ENCODE data around the gene PRMT2.

Gene PRMT2

DNA sequence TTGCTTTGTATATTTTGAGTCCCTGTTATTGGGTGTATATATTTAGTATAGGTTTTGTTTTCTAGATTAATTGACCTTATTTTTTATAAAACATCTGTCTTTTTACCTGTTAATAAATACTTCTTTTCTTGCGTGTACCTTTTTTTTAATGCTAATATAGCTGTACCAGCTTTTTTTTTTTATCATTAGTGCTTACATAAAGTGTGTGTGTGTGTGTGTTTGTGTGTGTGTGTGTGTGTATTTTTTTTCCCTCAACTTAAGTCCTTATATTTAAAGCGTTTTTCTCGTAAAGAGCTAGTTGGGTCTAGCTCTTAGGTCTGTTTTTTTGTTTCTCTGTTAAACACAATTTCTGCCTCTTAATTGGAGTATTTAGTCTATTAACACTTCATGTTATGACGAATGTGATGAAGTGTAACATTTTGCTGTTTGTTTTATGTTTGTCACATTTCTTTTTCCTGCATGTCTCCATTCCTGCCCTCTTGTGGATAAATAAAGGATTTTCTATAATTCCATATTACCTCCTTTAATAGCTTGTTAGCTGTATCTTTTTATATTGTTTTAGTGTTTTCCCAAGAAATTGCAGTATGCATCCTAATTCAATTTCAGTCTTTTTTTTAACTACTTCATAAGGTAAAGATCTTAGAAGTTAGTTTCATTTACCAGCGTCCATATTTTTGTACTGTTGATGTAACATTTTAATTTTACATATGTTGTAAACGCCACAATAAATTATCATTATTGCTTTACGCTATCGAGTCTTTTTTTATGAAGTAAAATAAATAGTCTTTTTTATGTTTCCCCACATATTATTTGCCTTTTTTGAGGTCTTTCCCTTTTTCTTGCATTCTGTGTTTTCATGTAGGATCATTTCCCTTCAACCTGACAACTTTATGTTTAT is 4.3 kb downstream of the PRMT2 start:
- Histone ChIP-seq H3K27ac (ENCODE audit: insufficient read depth, low read depth, low read length, poor library complexity, severe bottlenecking) (no peak overlapping the region), H3K9me3 (ENCODE audit: control insufficient read depth, low read length) (no peaks in the 10 kb centered on the region), H3K27me3 (ENCODE audit: control insufficient read depth, insufficient read depth, low read length, poor library complexity, severe bottlenecking) (no peaks in the 10 kb centered on the region), H3K4me1 (ENCODE audit: control insufficient read depth, insufficient read depth, low read length) (no peaks in the 10 kb centered on the region), H3K4me3 (ENCODE audit: insufficient read depth, low read depth, low read length) (no peak overlapping the region), H3K36me3 (ENCODE audit: control insufficient read depth, insufficient read depth, low read length) (peaks cover 19% of the 10 kb centered on the region)
- WGBS, 2 experiments = 100% methylated on average over 4 of the region's 8 CpGs; no CpG with 5 or more reads in 1 of the 2 experiments

DNA sequence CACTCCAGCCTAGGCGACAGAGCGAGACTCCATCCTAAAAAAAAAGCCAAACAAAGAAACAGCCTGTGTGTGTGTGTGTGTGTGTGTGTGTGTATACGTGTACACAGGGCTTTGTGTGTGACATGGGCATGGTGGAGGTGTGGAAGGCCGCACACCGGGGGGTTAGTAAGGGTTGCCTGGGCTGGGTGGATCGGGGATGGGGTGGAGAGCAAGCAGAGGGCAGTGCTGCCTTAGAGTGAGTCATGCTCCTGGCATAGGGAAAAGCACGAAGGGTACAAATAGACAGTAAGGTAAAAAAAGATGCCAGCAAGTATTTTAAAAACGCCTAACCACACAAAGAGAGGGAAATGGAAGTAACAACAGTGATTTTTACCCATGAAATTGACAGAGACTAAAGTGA is 6.2 kb downstream of the PRMT2 start:
- no peaks in the 10 kb centered on the region for H3K9me3 ChIP-seq (ENCODE audit: control insufficient read depth, low read length)
- 93 to 95% methylated on average over 8 of the region's 8 CpGs for WGBS, 2 experiments
- no peak overlapping the region for H3K4me3 ChIP-seq (ENCODE audit: insufficient read depth, low read depth, low read length)
- peaks cover 34% of the 10 kb centered on the region for H3K36me3 ChIP-seq (ENCODE audit: control insufficient read depth, insufficient read depth, low read length)
- H3K4me1 ChIP-seq (ENCODE audit: control insufficient read depth, insufficient read depth, low read length) = no peaks in the 10 kb centered on the region
- no peak overlapping the region for H3K27ac ChIP-seq (ENCODE audit: insufficient read depth, low read depth, low read length, poor library complexity, severe bottlenecking)
- no peaks in the 10 kb centered on the region for H3K27me3 ChIP-seq (ENCODE audit: control insufficient read depth, insufficient read depth, low read length, poor library complexity, severe bottlenecking)

DNA sequence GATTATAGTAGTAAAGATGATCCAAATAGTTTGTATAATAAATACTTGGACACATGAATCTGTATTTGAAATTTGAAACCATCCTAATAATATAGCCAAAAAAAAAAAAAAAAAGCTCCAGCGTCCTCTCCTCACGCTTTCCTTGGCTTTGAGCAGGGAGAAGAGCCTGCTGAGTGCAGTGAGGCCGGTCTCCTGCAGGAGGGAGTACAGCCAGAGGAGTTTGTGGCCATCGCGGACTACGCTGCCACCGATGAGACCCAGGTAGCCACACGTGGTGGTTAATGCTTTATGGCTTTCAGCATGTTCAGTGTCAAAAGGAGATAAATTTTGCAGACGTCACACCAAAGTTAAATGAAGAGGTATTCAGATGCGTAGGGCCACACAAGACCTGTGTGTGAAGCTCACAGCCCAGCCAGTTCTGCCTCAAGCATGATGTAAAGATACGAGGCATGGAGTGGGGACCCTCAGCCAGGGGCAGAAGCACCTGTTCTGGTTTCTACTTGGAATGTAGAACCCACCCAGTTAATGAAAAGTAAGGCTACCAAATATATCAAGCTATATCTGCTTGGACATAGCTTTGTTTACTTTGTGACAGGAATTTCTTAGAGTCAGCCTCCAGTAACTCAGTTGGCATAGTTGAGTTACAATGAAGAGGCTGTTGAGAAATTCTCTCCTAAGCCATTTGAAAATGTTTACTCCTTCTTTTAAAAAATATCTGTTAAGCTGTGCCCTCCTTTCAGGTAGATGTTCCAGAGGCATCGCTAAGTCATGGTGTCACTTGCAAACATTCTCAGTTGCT is 8.1 kb downstream of the PRMT2 start:
- no peak overlapping the region for H3K27ac ChIP-seq (ENCODE audit: insufficient read depth, low read depth, low read length, poor library complexity, severe bottlenecking)
- H3K27me3 ChIP-seq (ENCODE audit: control insufficient read depth, insufficient read depth, low read length, poor library complexity, severe bottlenecking) = no peaks in the 10 kb centered on the region
- peaks cover 45% of the 10 kb centered on the region for H3K36me3 ChIP-seq (ENCODE audit: control insufficient read depth, insufficient read depth, low read length)
- 79 to 80% methylated on average over 12 of the region's 12 CpGs for whole genome bisulfite sequencing, 2 experiments
- H3K9me3 ChIP-seq (ENCODE audit: control insufficient read depth, low read length) = no peaks in the 10 kb centered on the region
- no peaks in the 10 kb centered on the region for H3K4me1 ChIP-seq (ENCODE audit: control insufficient read depth, insufficient read depth, low read length)
- no peak overlapping the region for H3K4me3 ChIP-seq (ENCODE audit: insufficient read depth, low read depth, low read length)

DNA sequence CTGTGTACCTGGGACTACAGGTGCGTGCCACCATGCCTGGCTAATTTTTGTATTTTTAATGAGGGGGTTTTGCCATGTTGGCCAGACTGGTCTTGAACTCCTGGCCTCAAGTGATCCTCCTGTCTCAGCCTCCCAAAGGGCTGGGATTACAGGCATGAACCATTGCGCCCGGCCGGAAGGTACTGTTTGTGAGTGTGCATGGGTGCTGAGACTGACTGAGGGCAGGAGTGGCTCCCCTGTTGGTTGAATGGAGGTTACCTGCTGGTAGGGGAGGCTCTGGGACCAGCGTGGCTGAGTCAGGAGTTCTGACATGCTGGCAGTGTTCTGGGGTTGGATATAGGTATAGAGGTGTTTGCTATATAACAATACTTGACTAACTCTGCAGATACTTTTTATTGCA is 10.4 kb downstream of the PRMT2 start:
- Histone ChIP-seq H3K4me1 (ENCODE audit: control insufficient read depth, insufficient read depth, low read length) (no peaks in the 10 kb centered on the region), H3K9me3 (ENCODE audit: control insufficient read depth, low read length) (no peaks in the 10 kb centered on the region), H3K4me3 (ENCODE audit: insufficient read depth, low read depth, low read length) (no peak overlapping the region), H3K27me3 (ENCODE audit: control insufficient read depth, insufficient read depth, low read length, poor library complexity, severe bottlenecking) (no peaks in the 10 kb centered on the region), H3K36me3 (ENCODE audit: control insufficient read depth, insufficient read depth, low read length) (peaks cover 62% of the 10 kb centered on the region), H3K27ac (ENCODE audit: insufficient read depth, low read depth, low read length, poor library complexity, severe bottlenecking) (no peak overlapping the region)
- 92 to 94% methylated on average over 5 of the region's 5 CpGs for WGBS, 2 experiments

DNA sequence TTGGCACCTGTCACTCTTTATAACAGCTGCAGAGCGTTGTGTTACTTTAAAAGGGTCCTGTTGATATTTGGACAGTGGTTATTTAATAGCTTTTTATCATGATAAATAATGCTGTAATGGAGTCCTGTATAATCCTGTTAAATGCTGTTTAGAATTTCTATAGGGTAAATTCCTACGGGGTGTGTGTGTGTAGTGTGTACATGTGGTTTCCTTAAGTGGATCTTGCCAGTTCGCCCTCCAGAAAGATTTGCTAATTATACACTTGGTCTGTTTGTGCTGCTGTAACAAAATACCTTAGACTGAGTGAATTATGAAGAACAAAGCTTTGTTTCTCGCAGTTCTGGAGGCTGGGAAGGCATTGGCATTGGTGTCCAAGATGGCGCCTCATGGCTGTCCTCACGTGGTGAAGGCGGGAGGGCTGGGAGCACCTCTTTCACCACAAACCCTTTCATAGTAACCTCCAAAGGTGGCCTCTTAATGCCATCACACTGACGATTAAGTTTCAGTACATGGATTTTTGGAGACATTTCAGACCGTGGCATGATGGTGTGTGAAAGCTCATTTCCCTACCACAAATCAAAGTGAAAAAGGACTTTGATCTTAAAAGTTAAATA is 11.2 kb downstream of the PRMT2 start:
- Histone ChIP-seq H3K27ac (ENCODE audit: insufficient read depth, low read depth, low read length, poor library complexity, severe bottlenecking) (no peak overlapping the region), H3K4me3 (ENCODE audit: insufficient read depth, low read depth, low read length) (no peak overlapping the region), H3K36me3 (ENCODE audit: control insufficient read depth, insufficient read depth, low read length) (peaks cover 62% of the 10 kb centered on the region), H3K27me3 (ENCODE audit: control insufficient read depth, insufficient read depth, low read length, poor library complexity, severe bottlenecking) (no peaks in the 10 kb centered on the region), H3K9me3 (ENCODE audit: control insufficient read depth, low read length) (no peaks in the 10 kb centered on the region), H3K4me1 (ENCODE audit: control insufficient read depth, insufficient read depth, low read length) (no peaks in the 10 kb centered on the region)
- 94 to 96% methylated on average over 9 of the region's 9 CpGs for WGBS, 2 experiments

DNA sequence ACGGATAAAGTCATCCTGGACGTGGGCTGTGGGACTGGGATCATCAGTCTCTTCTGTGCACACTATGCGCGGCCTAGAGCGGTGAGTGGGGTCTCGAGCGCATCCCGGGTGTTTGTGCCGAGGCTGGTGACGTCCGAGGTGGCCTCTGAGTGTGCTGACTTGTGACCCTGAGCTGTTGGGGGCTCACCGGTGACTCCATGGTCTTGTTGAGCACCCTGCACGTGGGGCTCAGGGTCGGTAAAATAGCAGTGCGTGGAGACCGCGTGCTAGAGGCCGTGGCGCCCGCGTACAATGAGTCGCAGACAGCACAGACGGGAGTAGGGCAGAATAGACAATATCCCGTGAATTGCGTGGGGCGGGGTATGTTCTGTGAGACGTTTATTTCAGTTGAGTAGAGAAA is 13.1 kb downstream of the PRMT2 start:
- Histone ChIP-seq H3K27ac (ENCODE audit: insufficient read depth, low read depth, low read length, poor library complexity, severe bottlenecking) (no peak overlapping the region), H3K4me1 (ENCODE audit: control insufficient read depth, insufficient read depth, low read length) (no peaks in the 10 kb centered on the region), H3K4me3 (ENCODE audit: insufficient read depth, low read depth, low read length) (no peak overlapping the region), H3K36me3 (ENCODE audit: control insufficient read depth, insufficient read depth, low read length) (peaks cover 70% of the 10 kb centered on the region), H3K9me3 (ENCODE audit: control insufficient read depth, low read length) (no peaks in the 10 kb centered on the region), H3K27me3 (ENCODE audit: control insufficient read depth, insufficient read depth, low read length, poor library complexity, severe bottlenecking) (no peaks in the 10 kb centered on the region)
- WGBS, 2 experiments = 95 to 96% methylated on average over 27 of the region's 27 CpGs

DNA sequence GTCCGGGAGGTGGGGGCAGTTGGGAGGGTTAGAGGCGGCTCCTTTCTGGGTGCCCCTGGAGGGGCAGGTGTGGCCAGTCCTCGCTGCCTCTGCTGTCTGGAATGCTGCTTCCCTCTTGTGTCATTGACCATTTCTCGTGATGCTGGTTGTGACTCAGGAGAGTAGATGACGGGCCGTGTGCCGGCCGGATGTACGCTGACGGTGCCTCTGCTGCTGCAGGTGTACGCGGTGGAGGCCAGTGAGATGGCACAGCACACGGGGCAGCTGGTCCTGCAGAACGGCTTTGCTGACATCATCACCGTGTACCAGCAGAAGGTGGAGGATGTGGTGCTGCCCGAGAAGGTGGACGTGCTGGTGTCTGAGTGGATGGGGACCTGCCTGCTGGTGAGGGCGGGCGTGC is 13.9 kb downstream of the PRMT2 start:
- no peak overlapping the region for H3K27ac ChIP-seq (ENCODE audit: insufficient read depth, low read depth, low read length, poor library complexity, severe bottlenecking)
- WGBS, 2 experiments = 95 to 96% methylated on average over 19 of the region's 19 CpGs
- no peak overlapping the region for H3K4me3 ChIP-seq (ENCODE audit: insufficient read depth, low read depth, low read length)
- no peaks in the 10 kb centered on the region for H3K27me3 ChIP-seq (ENCODE audit: control insufficient read depth, insufficient read depth, low read length, poor library complexity, severe bottlenecking)
- peaks cover 70% of the 10 kb centered on the region for H3K36me3 ChIP-seq (ENCODE audit: control insufficient read depth, insufficient read depth, low read length)
- no peaks in the 10 kb centered on the region for H3K9me3 ChIP-seq (ENCODE audit: control insufficient read depth, low read length)
- H3K4me1 ChIP-seq (ENCODE audit: control insufficient read depth, insufficient read depth, low read length) = no peaks in the 10 kb centered on the region

DNA sequence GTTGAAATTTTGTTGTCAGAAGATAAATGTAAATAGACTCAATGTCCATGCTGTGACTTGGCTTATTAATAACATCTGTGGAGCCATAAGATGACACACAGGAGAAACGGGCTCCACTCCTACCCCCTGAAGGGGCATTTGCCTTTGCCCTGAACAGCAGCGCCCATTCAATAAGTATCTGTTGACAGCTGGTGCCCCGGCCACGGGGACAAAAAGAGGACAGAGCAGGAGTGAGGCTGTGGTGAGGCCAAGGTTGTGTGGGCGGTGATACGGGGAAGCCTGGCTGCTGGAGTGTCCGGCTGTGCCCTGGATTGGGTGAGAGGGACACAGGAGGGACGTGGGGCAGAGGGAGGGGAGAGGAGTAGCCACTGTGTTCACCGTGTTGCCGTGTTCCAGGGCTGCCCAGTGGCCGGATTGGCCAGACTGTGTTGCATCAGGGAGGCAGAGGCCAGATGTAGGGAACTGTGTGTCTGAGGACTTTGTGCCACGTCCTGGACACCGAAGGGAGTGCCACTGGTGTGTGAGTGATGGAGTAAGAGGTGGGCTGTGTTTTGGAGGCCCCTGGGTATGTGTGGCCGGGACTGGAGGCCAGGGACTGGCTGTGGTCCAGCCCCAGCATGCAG is 15.1 kb downstream of the PRMT2 start:
- Histone ChIP-seq H3K36me3 (ENCODE audit: control insufficient read depth, insufficient read depth, low read length) (peaks cover 68% of the 10 kb centered on the region), H3K4me1 (ENCODE audit: control insufficient read depth, insufficient read depth, low read length) (no peaks in the 10 kb centered on the region), H3K4me3 (ENCODE audit: insufficient read depth, low read depth, low read length) (no peak overlapping the region), H3K9me3 (ENCODE audit: control insufficient read depth, low read length) (no peaks in the 10 kb centered on the region), H3K27me3 (ENCODE audit: control insufficient read depth, insufficient read depth, low read length, poor library complexity, severe bottlenecking) (no peaks in the 10 kb centered on the region), H3K27ac (ENCODE audit: insufficient read depth, low read depth, low read length, poor library complexity, severe bottlenecking) (no peak overlapping the region)
- 95 to 96% methylated on average over 14 of the region's 14 CpGs for WGBS, 2 experiments

DNA sequence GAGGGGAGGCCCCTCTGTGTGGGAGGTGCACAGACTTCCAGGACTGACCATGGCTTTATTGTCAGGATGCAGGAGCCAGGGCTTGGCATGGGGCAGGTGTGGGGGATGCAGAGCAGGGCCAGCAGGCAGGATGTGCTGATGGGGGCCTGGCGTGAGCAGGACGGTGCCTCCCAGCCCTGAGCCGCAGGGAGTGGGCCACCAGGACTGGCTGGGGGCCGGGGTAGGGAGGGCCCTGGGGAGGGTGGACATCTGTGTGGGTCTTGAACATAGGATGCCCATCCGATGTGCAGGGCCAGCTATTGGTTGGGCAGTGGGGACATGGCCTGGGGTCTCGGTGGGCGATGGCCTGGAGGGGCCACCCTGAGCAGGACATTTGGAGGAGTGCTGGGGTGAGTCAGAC is 15.6 kb downstream of the PRMT2 start:
- WGBS, 2 experiments = 95 to 96% methylated on average over 7 of the region's 7 CpGs
- Histone ChIP-seq H3K36me3 (ENCODE audit: control insufficient read depth, insufficient read depth, low read length) (peaks cover 65% of the 10 kb centered on the region), H3K4me1 (ENCODE audit: control insufficient read depth, insufficient read depth, low read length) (no peaks in the 10 kb centered on the region), H3K4me3 (ENCODE audit: insufficient read depth, low read depth, low read length) (no peak overlapping the region), H3K9me3 (ENCODE audit: control insufficient read depth, low read length) (no peaks in the 10 kb centered on the region), H3K27me3 (ENCODE audit: control insufficient read depth, insufficient read depth, low read length, poor library complexity, severe bottlenecking) (no peaks in the 10 kb centered on the region), H3K27ac (ENCODE audit: insufficient read depth, low read depth, low read length, poor library complexity, severe bottlenecking) (no peak overlapping the region)

DNA sequence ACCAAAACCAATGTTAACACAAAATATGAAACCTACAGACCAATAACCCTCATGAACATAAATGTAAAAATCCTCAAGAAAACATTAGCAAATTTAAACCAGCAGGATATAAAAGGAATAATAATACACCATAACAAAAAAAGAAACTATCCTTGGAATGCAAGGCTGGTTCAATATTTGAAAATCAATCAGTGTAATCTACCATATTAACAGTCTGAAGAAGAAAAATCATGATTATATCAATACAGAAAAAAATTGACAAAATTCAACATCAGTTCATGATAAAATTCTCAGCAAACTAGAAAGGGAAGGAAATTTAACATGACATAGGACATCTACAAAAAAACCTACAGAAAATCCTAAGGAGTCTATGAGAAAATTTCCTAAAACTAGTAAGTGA is 19.8 kb downstream of the PRMT2 start:
- H3K36me3 ChIP-seq (ENCODE audit: control insufficient read depth, insufficient read depth, low read length) = peaks cover 38% of the 10 kb centered on the region
- no peaks in the 10 kb centered on the region for H3K9me3 ChIP-seq (ENCODE audit: control insufficient read depth, low read length)
- H3K4me1 ChIP-seq (ENCODE audit: control insufficient read depth, insufficient read depth, low read length) = no peaks in the 10 kb centered on the region
- H3K27me3 ChIP-seq (ENCODE audit: control insufficient read depth, insufficient read depth, low read length, poor library complexity, severe bottlenecking) = no peaks in the 10 kb centered on the region
- no peak overlapping the region for H3K27ac ChIP-seq (ENCODE audit: insufficient read depth, low read depth, low read length, poor library complexity, severe bottlenecking)
- H3K4me3 ChIP-seq (ENCODE audit: insufficient read depth, low read depth, low read length) = no peak overlapping the region
